ENCODE results near the gene NCBP3. TPM values are rescaled to one million over a fixed set of nuclear protein-coding genes. Genes with fewer than 3 reads are reported as not detected.

NCBP3 gene
- 8.3 and 8.5 TPM in 2 replicates for total RNA-seq (2014; rRNA removed; shearing (Covaris generic))

GRCh38 chr17:3845621-3846436 lies at the start of gene NCBP3:
TSS of gene NCBP3 (minus strand) at chr17:3846246. CDS start at chr17:3846223, 23 bp downstream.
- peak; percentile 85 for DNase-seq (ENCODE audit: low spot score)

GRCh38 chr17:3895354-3895753 lies 49.3 kb upstream of the NCBP3 start:
- DNase-seq (ENCODE audit: low spot score), result no peak

DNA sequence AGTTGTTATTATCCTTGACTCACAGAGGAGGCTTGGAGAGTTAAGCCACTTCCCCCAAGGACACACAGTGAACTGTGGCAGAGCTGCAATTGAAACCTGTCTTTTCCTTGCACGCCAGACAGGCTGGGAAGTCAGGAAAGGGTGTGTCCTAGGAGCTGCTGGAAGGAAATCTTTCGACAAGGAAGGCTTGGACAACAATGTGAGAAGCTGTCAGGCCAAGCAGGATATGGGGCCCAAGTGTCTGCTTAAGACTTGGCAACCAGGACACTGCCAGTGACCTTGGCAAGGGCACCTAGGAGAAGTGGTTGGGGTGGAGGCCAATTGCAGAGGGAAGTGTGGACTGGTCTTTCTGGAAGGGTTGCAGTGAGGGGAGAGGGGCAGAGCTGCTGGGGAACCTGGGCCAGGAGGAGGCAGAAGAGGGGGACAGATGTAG lies 48.9 kb upstream of the NCBP3 start:
- DNase-seq (ENCODE audit: low spot score), result peak; percentile 9

- no peak for DNase-seq (ENCODE audit: low spot score)
These were observed 48.1 kb upstream of the NCBP3 start for GRCh38 chr17:3894188-3894587.

GRCh38 chr17:3893720-3894116 lies 47.7 kb upstream of the NCBP3 start:
- no peak for DNase-seq (ENCODE audit: low spot score)

GRCh38 chr17:3893003-3893719 lies 47.1 kb upstream of the NCBP3 start, which contains the start of gene CAMKK1:
TSS of gene CAMKK1 (minus strand) at chr17:3893053. CDS start at chr17:3885687, 7,366 bp downstream.
- DNase-seq (ENCODE audit: low spot score), result peak; percentile 78

DNA sequence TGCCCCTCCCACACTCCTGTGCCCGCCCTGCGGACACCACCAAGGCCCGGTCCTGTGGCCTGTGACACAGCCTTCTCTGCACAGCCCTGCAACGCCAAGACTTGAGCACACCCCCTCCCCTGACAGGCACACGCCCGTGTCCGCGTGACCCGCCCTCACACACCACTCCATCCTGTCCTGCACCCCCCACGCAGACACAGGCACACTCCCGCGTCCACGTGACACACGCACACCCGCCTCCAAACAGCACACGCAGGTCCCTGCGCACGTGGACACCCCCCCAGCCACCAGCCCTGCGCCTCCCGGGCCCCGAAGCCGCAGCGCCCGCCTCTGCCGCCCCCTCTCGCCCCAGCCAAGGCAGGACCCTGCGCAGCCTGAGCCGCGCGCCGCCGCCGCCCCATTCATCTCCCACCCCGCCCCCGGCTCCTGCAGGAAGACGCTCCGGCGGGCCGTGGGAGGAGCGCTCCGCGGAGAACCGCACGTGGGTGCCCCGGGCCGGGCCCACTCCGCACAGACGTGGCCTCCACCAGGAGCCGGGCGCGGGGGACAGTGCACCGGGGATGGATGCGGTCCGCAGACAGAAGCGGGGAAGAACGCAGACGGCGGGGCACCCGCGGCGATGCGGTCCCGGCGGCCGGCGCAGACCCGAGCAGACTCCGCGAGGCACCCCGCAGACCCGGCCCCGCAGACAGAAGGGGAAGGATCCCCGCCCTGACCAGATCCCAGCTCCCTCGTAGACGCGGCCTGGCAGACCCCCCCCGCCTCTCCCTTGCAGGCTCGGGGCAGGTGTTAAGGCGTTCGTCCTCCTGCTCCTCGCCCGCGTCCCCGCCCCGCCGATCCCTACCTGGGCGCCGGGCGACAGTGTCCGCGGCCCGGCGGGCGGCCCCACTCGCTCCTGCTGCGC lies 46.3 kb upstream of the NCBP3 start:
- peak; percentile 45 for DNase-seq (ENCODE audit: low spot score)

- no peak for DNase-seq (ENCODE audit: low spot score)
These were observed 45.6 kb upstream of the NCBP3 start for GRCh38 chr17:3891626-3892094.

- no peak for DNase-seq (ENCODE audit: low spot score)
These were observed 44.8 kb upstream of the NCBP3 start for GRCh38 chr17:3890878-3891219.

DNA sequence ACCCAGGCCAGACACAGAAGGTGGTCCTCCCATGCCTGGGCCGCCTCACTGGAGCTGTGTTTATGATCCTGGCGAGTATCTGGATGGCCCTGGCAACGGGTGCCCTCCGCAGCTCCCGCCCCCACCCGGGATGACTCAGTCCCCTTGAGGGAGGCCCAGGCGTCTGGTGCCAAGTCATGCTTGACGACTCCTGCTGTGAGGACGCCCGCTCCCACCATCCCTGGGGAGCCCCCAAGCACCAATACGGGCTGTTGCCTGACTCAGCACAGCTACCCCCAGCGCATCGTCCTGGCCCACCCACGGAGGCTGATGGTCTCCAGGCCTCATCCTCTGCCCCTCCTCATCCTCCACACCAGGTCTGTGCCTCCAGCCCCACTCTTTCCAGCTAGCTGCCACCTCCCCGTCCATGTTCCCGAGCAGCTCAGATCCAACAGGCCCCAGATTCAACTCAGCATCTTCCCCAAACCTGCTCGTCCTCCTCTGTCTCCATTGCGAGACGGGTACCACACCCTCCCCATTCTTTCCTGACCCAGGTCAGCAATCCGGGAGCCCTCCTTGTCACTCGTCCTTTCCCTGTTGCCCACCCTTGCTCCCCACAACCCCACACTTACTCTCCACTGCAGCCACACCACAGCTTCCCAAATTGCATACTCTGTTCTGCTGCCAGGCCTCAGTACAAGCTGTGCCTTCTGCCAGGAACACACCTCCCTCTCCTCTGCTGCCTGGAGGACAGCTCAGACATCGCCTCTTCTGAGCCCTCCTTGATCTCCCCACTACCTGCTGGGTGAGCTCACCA lies 44.2 kb upstream of the NCBP3 start:
- peak; percentile 22 for DNase-seq (ENCODE audit: low spot score)

- no peak for DNase-seq (ENCODE audit: low spot score)
These were observed 43.4 kb upstream of the NCBP3 start for GRCh38 chr17:3889325-3890012.

DNA sequence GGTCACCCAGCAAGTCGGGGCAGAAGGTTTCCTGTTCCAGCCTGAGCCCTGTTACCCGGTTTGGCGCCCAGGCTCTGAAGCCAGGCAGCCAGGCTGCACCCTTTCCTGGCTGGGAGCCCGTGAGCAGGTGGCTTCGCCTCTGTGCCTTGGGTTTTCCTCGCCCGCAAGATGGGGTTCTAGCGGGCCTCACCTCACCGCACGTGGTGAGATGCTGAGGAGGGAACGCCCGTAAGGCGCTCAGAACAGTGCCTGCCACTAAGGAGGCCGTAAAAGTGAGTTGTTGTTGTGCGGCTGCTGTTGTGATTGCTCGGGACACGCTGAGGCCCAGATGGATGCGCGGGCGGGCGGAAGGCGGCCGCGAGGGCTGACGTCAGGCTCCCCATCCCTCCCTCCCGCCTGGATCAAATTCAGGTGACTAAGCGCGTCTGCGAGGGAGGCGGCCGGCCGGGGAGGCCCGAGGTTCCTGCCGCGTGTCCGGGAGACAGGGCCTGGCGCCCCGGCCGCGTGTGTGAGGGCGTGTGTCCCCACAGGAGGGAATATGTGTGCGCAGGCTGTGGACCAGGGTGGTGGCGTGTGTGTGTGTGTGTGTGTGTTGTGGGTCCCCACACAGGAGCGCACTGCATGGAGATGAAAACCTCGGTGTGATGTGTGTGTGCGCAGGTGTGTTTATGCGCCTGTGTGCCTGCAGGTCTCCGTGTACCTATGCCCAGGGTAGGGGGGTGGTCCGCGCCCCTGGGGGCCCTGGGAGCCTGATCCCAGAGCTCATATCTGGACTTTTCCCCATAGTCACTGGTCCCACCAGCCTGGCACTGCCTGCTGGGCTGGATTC lies 42.5 kb upstream of the NCBP3 start:
- peak; percentile 77 for DNase-seq (ENCODE audit: low spot score)

- DNase-seq (ENCODE audit: low spot score), result peak; percentile 46
These were observed 41.8 kb upstream of the NCBP3 start for GRCh38 chr17:3887804-3888203.

DNA sequence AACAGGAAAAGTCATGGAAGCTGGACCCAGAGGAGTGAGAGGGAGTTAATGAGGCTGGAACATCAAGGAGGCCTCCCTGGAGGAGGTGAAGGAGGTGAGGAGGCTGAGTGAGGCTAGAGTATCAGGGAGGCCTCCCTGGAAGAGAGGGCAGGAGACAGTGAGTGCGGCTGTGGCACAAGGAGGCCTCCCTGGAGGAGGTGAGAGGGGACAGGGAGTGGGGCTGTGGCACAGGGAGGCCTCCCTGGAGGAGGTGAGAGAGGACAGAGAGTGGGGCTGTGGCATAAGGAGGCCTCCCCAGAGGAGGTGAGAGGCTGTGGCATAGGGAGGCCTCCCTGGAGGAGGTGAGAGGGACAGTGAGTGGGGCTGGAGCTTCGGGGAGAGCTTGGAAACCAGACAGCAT lies 41.3 kb upstream of the NCBP3 start:
- no peak for DNase-seq (ENCODE audit: low spot score)

GRCh38 chr17:3886776-3887175 lies 40.7 kb upstream of the NCBP3 start:
- no peak for DNase-seq (ENCODE audit: low spot score)

DNA sequence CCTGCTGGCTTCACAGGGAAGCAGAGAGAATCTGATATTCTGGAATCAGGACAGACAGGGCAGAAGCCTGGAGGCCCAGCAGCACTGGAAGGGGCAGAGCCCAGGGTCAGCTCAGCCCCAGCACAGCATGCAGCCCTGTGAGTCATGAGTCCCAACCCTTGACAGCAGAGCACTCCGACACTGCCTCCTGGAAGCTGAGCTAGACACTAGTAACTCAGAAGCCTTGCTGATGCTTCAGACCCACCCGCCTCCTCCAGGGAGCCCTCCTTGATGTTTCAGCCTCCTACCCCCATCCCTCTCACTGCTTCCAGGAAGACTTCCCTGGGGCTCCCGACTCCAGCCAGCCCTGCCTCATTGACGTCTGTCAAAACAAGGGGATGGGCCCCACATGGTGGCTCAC lies 39.9 kb upstream of the NCBP3 start:
- no peak for DNase-seq (ENCODE audit: low spot score)

DNA sequence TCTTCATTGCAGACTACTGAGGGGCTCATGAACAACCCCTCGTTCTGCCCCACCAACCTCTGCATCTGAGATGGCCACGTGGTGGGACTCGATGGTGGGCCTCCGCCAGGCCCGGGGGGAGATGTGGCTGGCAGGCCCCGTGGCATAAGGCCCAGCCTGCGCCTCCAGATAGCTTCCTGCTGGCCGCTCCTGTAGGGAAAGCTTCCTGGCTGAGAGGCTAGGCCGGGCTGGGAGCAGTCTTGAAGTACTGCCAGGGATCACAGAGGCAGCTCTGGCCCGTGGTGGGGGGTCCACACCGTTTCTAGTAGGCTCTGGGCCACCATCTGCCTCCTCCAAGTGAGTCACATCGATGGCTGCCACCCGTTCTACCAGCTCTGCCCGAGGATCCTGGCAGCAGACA lies 39.2 kb upstream of the NCBP3 start:
- DNase-seq (ENCODE audit: low spot score), result no peak

GRCh38 chr17:3884188-3884587 lies 38.1 kb upstream of the NCBP3 start:
- no peak for DNase-seq (ENCODE audit: low spot score)

- DNase-seq (ENCODE audit: low spot score), result no peak
These were observed 36.2 kb upstream of the NCBP3 start for GRCh38 chr17:3882276-3882675.

Data from HT-29 (cell line).